ENCODE data around the gene HSD11B2.

Gene HSD11B2

GRCh38 chr16:67444259-67445125, 13.6 kb downstream of the HSD11B2 start:
- no peaks in the 10 kb centered on the region for H3K4me1 ChIP-seq (ENCODE audit: insufficient read depth, low read length)
- TF ChIP-seq EZH2 (IDR thresholded peaks at IDR 0.05; ENCODE audit: borderline replicate concordance, low read depth, low read length, severe bottlenecking) (no peak), CTCF (IDR thresholded peaks at IDR 0.05; ENCODE audit: borderline replicate concordance, extremely low read depth, low read length, poor library complexity, severe bottlenecking) (no peak)
- H3K27me3 ChIP-seq (ENCODE audit: insufficient read depth, low read length, poor library complexity): no peaks in the 10 kb centered on the region
- DNase-seq (no peak), ATAC-seq (ENCODE audit: insufficient read depth, low read depth) (no peak)
- H3K9me3 ChIP-seq (ENCODE audit: insufficient read depth, low read length, severe bottlenecking): no peaks in the 10 kb centered on the region
- no peak overlapping the region for H3K9ac ChIP-seq (ENCODE audit: low read depth, low read length)
- no peaks in the 10 kb centered on the region for H3K79me2 ChIP-seq (ENCODE audit: insufficient read depth, low read length)
- H2AFZ ChIP-seq (ENCODE audit: low read depth, low read length): no peak overlapping the region
- no peak overlapping the region for H3K4me2 ChIP-seq (ENCODE audit: insufficient read depth, low read length)
- H3K36me3 ChIP-seq (ENCODE audit: insufficient read depth, low read length): peaks cover 23% of the 10 kb centered on the region
- H3K27ac ChIP-seq (ENCODE audit: low read length): 0 out of 2 replicates have a peak overlapping the region, but pooled peaks have one; percentile 7
- no peak overlapping the region for H3K4me3 ChIP-seq (ENCODE audit: low read depth in 1 of 2, low read length in 2 of 2)
- peaks cover 24% of the 10 kb centered on the region for H4K20me1 ChIP-seq (ENCODE audit: insufficient read depth, low read length)

- no peaks in the 10 kb centered on the region for H3K27me3 ChIP-seq (ENCODE audit: insufficient read depth, low read length, poor library complexity)
- no peak overlapping the region for H2AFZ ChIP-seq (ENCODE audit: low read depth, low read length)
- H4K20me1 ChIP-seq (ENCODE audit: insufficient read depth, low read length): peaks cover 23% of the 10 kb centered on the region
- H3K27ac ChIP-seq (ENCODE audit: low read length): 0 out of 2 replicates have a peak overlapping the region, but pooled peaks have one; percentile 7
- ATAC-seq (ENCODE audit: insufficient read depth, low read depth) (no peak), DNase-seq (no peak)
- H3K79me2 ChIP-seq (ENCODE audit: insufficient read depth, low read length): no peaks in the 10 kb centered on the region
- no peaks in the 10 kb centered on the region for H3K9me3 ChIP-seq (ENCODE audit: insufficient read depth, low read length, severe bottlenecking)
- H3K4me3 ChIP-seq (ENCODE audit: low read depth in 1 of 2, low read length in 2 of 2): no peak overlapping the region
- no peaks in the 10 kb centered on the region for H3K4me1 ChIP-seq (ENCODE audit: insufficient read depth, low read length)
- no peak overlapping the region for H3K9ac ChIP-seq (ENCODE audit: low read depth, low read length)
- TF ChIP-seq CTCF (IDR thresholded peaks at IDR 0.05; ENCODE audit: borderline replicate concordance, extremely low read depth, low read length, poor library complexity, severe bottlenecking) (no peak), EZH2 (IDR thresholded peaks at IDR 0.05; ENCODE audit: borderline replicate concordance, low read depth, low read length, severe bottlenecking) (no peak)
- peaks cover 22% of the 10 kb centered on the region for H3K36me3 ChIP-seq (ENCODE audit: insufficient read depth, low read length)
- H3K4me2 ChIP-seq (ENCODE audit: insufficient read depth, low read length): no peak overlapping the region
Observed at GRCh38 chr16:67445126-67445426, 14.2 kb downstream of the HSD11B2 start.

- Histone ChIP-seq H3K4me2 (ENCODE audit: insufficient read depth, low read length) (no peak overlapping the region), H3K27me3 (ENCODE audit: insufficient read depth, low read length, poor library complexity) (no peaks in the 10 kb centered on the region), H3K4me3 (ENCODE audit: low read depth in 1 of 2, low read length in 2 of 2) (no peak overlapping the region), H3K27ac (ENCODE audit: low read length) (no peak overlapping the region), H3K36me3 (ENCODE audit: insufficient read depth, low read length) (peaks cover 25% of the 10 kb centered on the region), H3K79me2 (ENCODE audit: insufficient read depth, low read length) (no peaks in the 10 kb centered on the region), H2AFZ (ENCODE audit: low read depth, low read length) (no peak overlapping the region), H4K20me1 (ENCODE audit: insufficient read depth, low read length) (peaks cover 22% of the 10 kb centered on the region), H3K9ac (ENCODE audit: low read depth, low read length) (no peak overlapping the region), H3K9me3 (ENCODE audit: insufficient read depth, low read length, severe bottlenecking) (no peaks in the 10 kb centered on the region), H3K4me1 (ENCODE audit: insufficient read depth, low read length) (no peaks in the 10 kb centered on the region)
- DNase-seq: no peak
- no peak for ATAC-seq (ENCODE audit: insufficient read depth, low read depth)
- TF ChIP-seq EZH2 (IDR thresholded peaks at IDR 0.05; ENCODE audit: borderline replicate concordance, low read depth, low read length, severe bottlenecking) (no peak), CTCF (IDR thresholded peaks at IDR 0.05; ENCODE audit: borderline replicate concordance, extremely low read depth, low read length, poor library complexity, severe bottlenecking) (peak; percentile 7)
Observed at GRCh38 chr16:67445441-67445912, 14.6 kb downstream of the HSD11B2 start.

Data from DND-41 (cell line).